ENCODE results near the gene MTA2. TPM values are rescaled to one million over a fixed set of nuclear protein-coding genes. Genes with fewer than 3 reads are reported as not detected.

Gene MTA2
- total and polyA plus RNA-seq, 2 donors (not counting 1 experiment from before 2014, with no cell fraction given) = 37.2 to 139 TPM

GRCh38 chr11:62632492-62632891, 30.8 kb upstream of the MTA2 start:
- ChIA-PET POLR2A (no interaction called here), CTCF (interaction anchor here (0.6 kb wide), 1 partner anchor 230 kb away, joined by 3 read pairs; no protein-coding TSS in a partner anchor)
- Histone ChIP-seq H3K4me1 (ENCODE audit: control insufficient read depth in 2 of 2, insufficient read depth in 2 of 2, low read length in 2 of 2) (peaks cover 2 to 4% of the 10 kb centered on the region in 2 donors), H3K4me3 (ENCODE audit: control extremely low read depth in 1 of 5, extremely low read depth in 1 of 5, insufficient read depth in 1 of 5, low read depth in 2 of 5, low read length in 4 of 5) (no peak overlapping the region), H3K27ac (ENCODE audit: low read length in 2 of 2) (no peak overlapping the region), H3K36me3 (replicated peaks in 1 of 2; ENCODE audit: control extremely low read depth in 1 of 2, control insufficient read depth in 1 of 2, extremely low read depth in 1 of 2, insufficient read depth in 2 of 2, low read length in 1 of 2) (peaks cover 39 to 77% of the 10 kb centered on the region in 2 experiments), H3K9ac (ENCODE audit: low read length) (no peak overlapping the region), H4K20me1 (ENCODE audit: control insufficient read depth, insufficient read depth, low read length, poor library complexity, severe bottlenecking) (peaks cover 8% of the 10 kb centered on the region), H3K4me2 (replicated peaks; ENCODE audit: low read depth, low read length, poor library complexity, severe bottlenecking) (no peak overlapping the region), H3K9me3 (ENCODE audit: control extremely low read depth in 1 of 3, control insufficient read depth in 2 of 3, insufficient read depth in 1 of 3, low read length in 2 of 3) (no peaks in the 10 kb centered on the region), H2AFZ (ENCODE audit: insufficient read depth, low read depth, low read length, poor library complexity, severe bottlenecking) (no peak overlapping the region), H3K79me2 (ENCODE audit: control insufficient read depth, insufficient read depth, low read length) (peaks cover 52% of the 10 kb centered on the region), H3K27me3 (replicated peaks in 1 of 4; ENCODE audit: control extremely low read depth in 1 of 4, control insufficient read depth in 3 of 4, insufficient read depth in 4 of 4, low read length in 3 of 4) (no peaks in the 10 kb centered on the region)
- no peaks in the 10 kb centered on the region for H3K9me3 Mint-ChIP-seq (ENCODE audit: insufficient read depth)
- no peak overlapping the region for H3K27ac Mint-ChIP-seq
- ATAC-seq (ENCODE audit: low read depth) (no peak), DNase-seq (no peak)
- no peak for TF ChIP-seq CTCF (IDR thresholded peaks at IDR 0.05)
- TF ChIP-seq EZH2 (IDR thresholded peaks at IDR 0.05; ENCODE audit: borderline replicate concordance, insufficient read depth, low read depth, low read length, poor library complexity, severe bottlenecking) = no peak
- H3K27me3 Mint-ChIP-seq = no peaks in the 10 kb centered on the region
- intact Hi-C loops (cut with micrococcal nuclease) = no loop called here
- WGBS (ENCODE audit: insufficient coverage) = 95% methylated on average over 6 of the region's 6 CpGs
- H3K4me3 Mint-ChIP-seq = no peak overlapping the region
- peaks cover 8% of the 10 kb centered on the region for H3K4me1 Mint-ChIP-seq

GRCh38 chr11:62627713-62628112, 26.0 kb upstream of the MTA2 start:
- no peak overlapping the region for H3K9ac ChIP-seq (ENCODE audit: low read length)
- no peak overlapping the region for H2AFZ ChIP-seq (ENCODE audit: insufficient read depth, low read depth, low read length, poor library complexity, severe bottlenecking)
- no peaks in the 10 kb centered on the region for H3K27me3 ChIP-seq (replicated peaks in 1 of 4; ENCODE audit: control extremely low read depth in 1 of 4, control insufficient read depth in 3 of 4, insufficient read depth in 4 of 4, low read length in 3 of 4)
- H3K4me3 ChIP-seq (ENCODE audit: control extremely low read depth in 1 of 5, extremely low read depth in 1 of 5, insufficient read depth in 1 of 5, low read depth in 2 of 5, low read length in 4 of 5) = no peak overlapping the region
- POLR2A ChIA-PET = interaction anchor here (0.7 to 1.1 kb wide), 2 partner anchors 19 to 25 kb away, joined by 4 read pairs; partner anchors contain the start of gene INTS5
- Mint-ChIP-seq H3K27me3 (no peaks in the 10 kb centered on the region), H3K9me3 (ENCODE audit: insufficient read depth) (no peaks in the 10 kb centered on the region), H3K27ac (peak overlapping the region; percentile 59), H3K4me1 (no peaks in the 10 kb centered on the region), H3K4me3 (no peak overlapping the region)
- no peak overlapping the region for H3K27ac ChIP-seq (ENCODE audit: low read length in 2 of 2)
- peaks cover 7% of the 10 kb centered on the region for H3K79me2 ChIP-seq (ENCODE audit: control insufficient read depth, insufficient read depth, low read length)
- peaks cover 26 to 64% of the 10 kb centered on the region in 2 experiments for H3K36me3 ChIP-seq (replicated peaks in 1 of 2; ENCODE audit: control extremely low read depth in 1 of 2, control insufficient read depth in 1 of 2, extremely low read depth in 1 of 2, insufficient read depth in 2 of 2, low read length in 1 of 2)
- CTCF ChIA-PET = interaction anchor here (0.6 to 1.5 kb wide), 2 partner anchors 16 to 70 kb away, joined by 3 to 4 read pairs; no protein-coding TSS in a partner anchor
- no peaks in the 10 kb centered on the region for H3K4me1 ChIP-seq (ENCODE audit: control insufficient read depth in 2 of 2, insufficient read depth in 2 of 2, low read length in 2 of 2)
- DNase-seq (no peak), ATAC-seq (ENCODE audit: low read depth) (no peak)
- H3K9me3 ChIP-seq (ENCODE audit: control extremely low read depth in 1 of 3, control insufficient read depth in 2 of 3, insufficient read depth in 1 of 3, low read length in 2 of 3) = no peaks in the 10 kb centered on the region
- no peaks in the 10 kb centered on the region for H4K20me1 ChIP-seq (ENCODE audit: control insufficient read depth, insufficient read depth, low read length, poor library complexity, severe bottlenecking)
- no peak overlapping the region for H3K4me2 ChIP-seq (replicated peaks; ENCODE audit: low read depth, low read length, poor library complexity, severe bottlenecking)
- TF ChIP-seq CTCF (IDR thresholded peaks at IDR 0.05) (no peak), EZH2 (IDR thresholded peaks at IDR 0.05; ENCODE audit: borderline replicate concordance, insufficient read depth, low read depth, low read length, poor library complexity, severe bottlenecking) (no peak)
- 89% methylated on average over 2 of the region's 3 CpGs for WGBS (ENCODE audit: insufficient coverage)
- intact Hi-C loops (cut with micrococcal nuclease) = no loop called here

All from B cell (primary cell).